HepG2 (cell line): Measurements from ENCODE around the gene COPZ2. TPM values are rescaled to one million over a fixed set of nuclear protein-coding genes. Genes with fewer than 3 reads are reported as not detected.
A peak's percentile ranks its signal among the peaks of the same experiment; 100 is the strongest.

Experiments
- DNMT1 ChIP-seq: sonication (generic); formaldehyde crosslinking; IDR thresholded peaks from 2 replicates; pipeline ENCODE4 v1.5.1; 2020; ENCODE audit warnings: mild to moderate bottlenecking, missing genetic modification reagents
- FOSL1 ChIP-seq: sonication (generic); formaldehyde crosslinking; IDR thresholded peaks from 2 replicates; pipeline ENCODE4 v1.9.0; 2021; ENCODE audit warnings: missing genetic modification reagents, borderline replicate concordance
- FOXO1 ChIP-seq: sonication (generic); formaldehyde crosslinking; IDR thresholded peaks from 2 replicates; pipeline ENCODE4 v1.4.0; 2020; ENCODE audit warnings: missing genetic modification reagents
- HMG20A ChIP-seq: IDR thresholded peaks from 2 replicates; pipeline ENCODE4 v1.6.1; 2016; ENCODE audit warnings: borderline replicate concordance
- MXD4 ChIP-seq: IDR thresholded peaks from 2 replicates; pipeline ENCODE4 v1.6.1; 2016; ENCODE audit warnings: mild to moderate bottlenecking, missing biosample characterization, missing genetic modification reagents
- NPAS2 ChIP-seq: sonication (generic); formaldehyde crosslinking; IDR thresholded peaks from 2 replicates; pipeline ENCODE4 v1.8.0; 2022; ENCODE audit warnings: mild to moderate bottlenecking, missing genetic modification reagents, borderline replicate concordance
- NR2F2 ChIP-seq: IDR thresholded peaks from 2 replicates; pipeline ENCODE4 v1.6.1; 2012; ENCODE audit warnings: low read depth, inconsistent platforms, borderline replicate concordance
- NR2F6 ChIP-seq, 2 experiments: IDR thresholded peaks; 2 replicates each; pipeline ENCODE4 v1.6.1; 2016; ENCODE audit warnings: antibody characterized with exemption in 1 of 2, mild to moderate bottlenecking in 1 of 2
- SNRNP70 ChIP-seq: fragments of 200-400 bp; formaldehyde crosslinking; IDR thresholded peaks from 2 replicates; pipeline ENCODE4 v1.6.1; 2017; ENCODE audit warnings: mild to moderate bottlenecking, low read depth, low read length, moderate library complexity
- SRSF4 ChIP-seq: fragments of 200-400 bp; formaldehyde crosslinking; IDR thresholded peaks from one replicate; pipeline ENCODE4 v1.6.1; 2018; ENCODE audit warnings: mild to moderate bottlenecking, low read depth, low read length, moderate library complexity; ENCODE audit not compliant: poor library complexity, severe bottlenecking
- TEAD3 ChIP-seq: optimal IDR thresholded peaks from 2 replicates; pipeline ENCODE3; 2016; ENCODE audit warnings: borderline replicate concordance
- TMF1 ChIP-seq: sonication (generic); formaldehyde crosslinking; IDR thresholded peaks from 2 replicates; pipeline ENCODE4 v1.8.1; 2022; ENCODE audit warnings: low read depth, missing genetic modification reagents
- WIZ ChIP-seq: sonication (generic); formaldehyde crosslinking; IDR thresholded peaks from 2 replicates; pipeline ENCODE4 v1.5.1; 2020; ENCODE audit warnings: mild to moderate bottlenecking, missing genetic modification reagents
- ZNF12 ChIP-seq: sonication (generic); formaldehyde crosslinking; IDR thresholded peaks from 2 replicates; pipeline ENCODE4 v1.5.0; 2020; ENCODE audit warnings: missing genetic modification reagents
- ZNF383 ChIP-seq: sonication (generic); formaldehyde crosslinking; IDR thresholded peaks from 2 replicates; pipeline ENCODE4 v1.4.0; 2020; ENCODE audit warnings: missing genetic modification reagents, mild to moderate bottlenecking, borderline replicate concordance
- ZNF530 ChIP-seq: sonication (generic); formaldehyde crosslinking; IDR thresholded peaks from 2 replicates; pipeline ENCODE4 v1.5.0; 2020; ENCODE audit warnings: low read depth, mild to moderate bottlenecking, missing genetic modification reagents
- ZNF598 ChIP-seq: sonication (generic); formaldehyde crosslinking; IDR thresholded peaks from 2 replicates; pipeline ENCODE4 v1.5.1; 2020; ENCODE audit warnings: mild to moderate bottlenecking, missing genetic modification reagents, borderline replicate concordance
- polyA plus RNA-seq, 8 experiments: library from polyadenylated mRNA; depleted of rRNA in 3 of 8; stranded (reverse) in 7 of 8; unstranded in 1 of 8; fragments of >200 nt; fragmentation: Illumina TruSeq in 4 of 8; extraction: Trizol in 4 of 8; gene quantifications; 2 replicates each; pipeline versions ENCODE4 v1.2.1 to v1.2.3, GENCODE V29; 2011 to 2016; ENCODE audit warnings: low read depth in 4 of 8, missing spikeins in 1 of 8, mixed read lengths in 1 of 8; ENCODE audit not compliant: insufficient read depth in 1 of 8
- total RNA-seq, 5 experiments: library from RNA; depleted of rRNA; stranded (reverse); fragments of >200 nt; fragmentation: Illumina TruSeq; extraction: Trizol; gene quantifications; 2 replicates each; pipeline ENCODE4 v1.2.3, GENCODE V29; 2016; ENCODE audit warnings: low read depth in 1 of 5
- TF ChIP-seq, protein P1 (sequence below): IDR thresholded peaks from 2 replicates; pipeline ENCODE4 v1.4.0; 2020; ENCODE audit warnings: mild to moderate bottlenecking, missing genetic modification reagents
- TF ChIP-seq, protein P2 (sequence below): sonication (generic); formaldehyde crosslinking; IDR thresholded peaks from 2 replicates; pipeline ENCODE4 v1.4.0; 2020; ENCODE audit warnings: missing genetic modification reagents
- TF ChIP-seq, protein P3 (sequence below): sonication (generic); formaldehyde crosslinking; IDR thresholded peaks from 2 replicates; pipeline ENCODE4 v1.4.0; 2020; ENCODE audit warnings: missing genetic modification reagents

COPZ2 gene
- total and polyA plus RNA-seq, 2 of the 13 experiments (the other 11 are each of a cell fraction or from before 2014, with no cell fraction given): 0.61 to 1.5 TPM

DNA sequence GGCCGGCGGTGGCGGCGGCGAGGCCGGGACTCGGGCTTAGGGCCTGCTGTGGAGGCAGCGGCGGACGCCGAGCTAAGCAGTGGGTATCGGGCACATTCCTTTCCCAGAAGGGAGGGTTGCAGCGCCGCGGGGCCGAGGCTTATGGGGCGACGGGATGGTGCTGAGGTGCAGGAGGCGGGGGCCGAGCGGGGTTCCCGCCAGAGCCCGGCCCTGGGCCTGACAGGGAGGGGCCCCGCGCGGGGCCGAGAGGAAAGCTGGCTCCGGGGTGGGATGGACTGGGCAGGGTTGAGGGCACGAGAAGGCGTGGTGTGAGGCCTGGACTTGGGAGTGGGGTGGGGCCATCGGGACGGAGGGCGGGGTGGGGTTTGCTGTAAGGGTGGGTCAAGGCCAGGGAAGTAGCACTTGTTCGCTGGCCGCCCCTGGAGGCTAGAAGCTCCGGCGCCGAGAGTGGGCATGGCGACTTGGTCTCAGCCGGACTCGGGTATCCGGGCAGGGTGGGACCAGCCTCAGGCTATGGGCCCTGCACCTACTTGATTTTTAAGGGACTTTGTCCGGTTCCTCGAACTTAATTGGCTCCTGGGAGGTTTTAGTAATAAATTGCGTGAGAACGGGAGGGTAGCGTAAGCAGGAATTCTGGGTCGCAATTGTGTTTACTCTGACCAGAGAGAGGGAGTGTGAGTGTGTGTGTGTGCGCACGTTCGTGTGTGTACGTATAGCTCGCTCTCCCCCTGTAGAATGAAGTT is 11.0 kb upstream of the COPZ2 start (continued):
- TF ChIP-seq, protein P1, sequence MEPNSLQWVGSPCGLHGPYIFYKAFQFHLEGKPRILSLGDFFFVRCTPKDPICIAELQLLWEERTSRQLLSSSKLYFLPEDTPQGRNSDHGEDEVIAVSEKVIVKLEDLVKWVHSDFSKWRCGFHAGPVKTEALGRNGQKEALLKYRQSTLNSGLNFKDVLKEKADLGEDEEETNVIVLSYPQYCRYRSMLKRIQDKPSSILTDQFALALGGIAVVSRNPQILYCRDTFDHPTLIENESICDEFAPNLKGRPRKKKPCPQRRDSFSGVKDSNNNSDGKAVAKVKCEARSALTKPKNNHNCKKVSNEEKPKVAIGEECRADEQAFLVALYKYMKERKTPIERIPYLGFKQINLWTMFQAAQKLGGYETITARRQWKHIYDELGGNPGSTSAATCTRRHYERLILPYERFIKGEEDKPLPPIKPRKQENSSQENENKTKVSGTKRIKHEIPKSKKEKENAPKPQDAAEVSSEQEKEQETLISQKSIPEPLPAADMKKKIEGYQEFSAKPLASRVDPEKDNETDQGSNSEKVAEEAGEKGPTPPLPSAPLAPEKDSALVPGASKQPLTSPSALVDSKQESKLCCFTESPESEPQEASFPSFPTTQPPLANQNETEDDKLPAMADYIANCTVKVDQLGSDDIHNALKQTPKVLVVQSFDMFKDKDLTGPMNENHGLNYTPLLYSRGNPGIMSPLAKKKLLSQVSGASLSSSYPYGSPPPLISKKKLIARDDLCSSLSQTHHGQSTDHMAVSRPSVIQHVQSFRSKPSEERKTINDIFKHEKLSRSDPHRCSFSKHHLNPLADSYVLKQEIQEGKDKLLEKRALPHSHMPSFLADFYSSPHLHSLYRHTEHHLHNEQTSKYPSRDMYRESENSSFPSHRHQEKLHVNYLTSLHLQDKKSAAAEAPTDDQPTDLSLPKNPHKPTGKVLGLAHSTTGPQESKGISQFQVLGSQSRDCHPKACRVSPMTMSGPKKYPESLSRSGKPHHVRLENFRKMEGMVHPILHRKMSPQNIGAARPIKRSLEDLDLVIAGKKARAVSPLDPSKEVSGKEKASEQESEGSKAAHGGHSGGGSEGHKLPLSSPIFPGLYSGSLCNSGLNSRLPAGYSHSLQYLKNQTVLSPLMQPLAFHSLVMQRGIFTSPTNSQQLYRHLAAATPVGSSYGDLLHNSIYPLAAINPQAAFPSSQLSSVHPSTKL: peak; percentile 43
- TF ChIP-seq SNRNP70: no peak
- no peak; the same call in 1 of the 2 replicates for TF ChIP-seq ZNF598 (CRISPR knock-in tag)
- peak; percentile 86 for TF ChIP-seq MXD4 (CRISPR knock-in tag)
- peak; percentile 59 for TF ChIP-seq TMF1
- TF ChIP-seq WIZ (CRISPR knock-in tag): no peak
- no peak for TF ChIP-seq SRSF4
- 0 out of 2 replicates have a peak, but pooled peaks have one; percentile 49 for TF ChIP-seq DNMT1 (CRISPR knock-in tag)
- no peak for TF ChIP-seq ZNF383 (CRISPR knock-in tag)
- TF ChIP-seq FOXO1 (CRISPR knock-in tag): peak; percentile 86
- peak; percentile 54 for TF ChIP-seq HMG20A (CRISPR knock-in tag)
- TF ChIP-seq, protein P2, sequence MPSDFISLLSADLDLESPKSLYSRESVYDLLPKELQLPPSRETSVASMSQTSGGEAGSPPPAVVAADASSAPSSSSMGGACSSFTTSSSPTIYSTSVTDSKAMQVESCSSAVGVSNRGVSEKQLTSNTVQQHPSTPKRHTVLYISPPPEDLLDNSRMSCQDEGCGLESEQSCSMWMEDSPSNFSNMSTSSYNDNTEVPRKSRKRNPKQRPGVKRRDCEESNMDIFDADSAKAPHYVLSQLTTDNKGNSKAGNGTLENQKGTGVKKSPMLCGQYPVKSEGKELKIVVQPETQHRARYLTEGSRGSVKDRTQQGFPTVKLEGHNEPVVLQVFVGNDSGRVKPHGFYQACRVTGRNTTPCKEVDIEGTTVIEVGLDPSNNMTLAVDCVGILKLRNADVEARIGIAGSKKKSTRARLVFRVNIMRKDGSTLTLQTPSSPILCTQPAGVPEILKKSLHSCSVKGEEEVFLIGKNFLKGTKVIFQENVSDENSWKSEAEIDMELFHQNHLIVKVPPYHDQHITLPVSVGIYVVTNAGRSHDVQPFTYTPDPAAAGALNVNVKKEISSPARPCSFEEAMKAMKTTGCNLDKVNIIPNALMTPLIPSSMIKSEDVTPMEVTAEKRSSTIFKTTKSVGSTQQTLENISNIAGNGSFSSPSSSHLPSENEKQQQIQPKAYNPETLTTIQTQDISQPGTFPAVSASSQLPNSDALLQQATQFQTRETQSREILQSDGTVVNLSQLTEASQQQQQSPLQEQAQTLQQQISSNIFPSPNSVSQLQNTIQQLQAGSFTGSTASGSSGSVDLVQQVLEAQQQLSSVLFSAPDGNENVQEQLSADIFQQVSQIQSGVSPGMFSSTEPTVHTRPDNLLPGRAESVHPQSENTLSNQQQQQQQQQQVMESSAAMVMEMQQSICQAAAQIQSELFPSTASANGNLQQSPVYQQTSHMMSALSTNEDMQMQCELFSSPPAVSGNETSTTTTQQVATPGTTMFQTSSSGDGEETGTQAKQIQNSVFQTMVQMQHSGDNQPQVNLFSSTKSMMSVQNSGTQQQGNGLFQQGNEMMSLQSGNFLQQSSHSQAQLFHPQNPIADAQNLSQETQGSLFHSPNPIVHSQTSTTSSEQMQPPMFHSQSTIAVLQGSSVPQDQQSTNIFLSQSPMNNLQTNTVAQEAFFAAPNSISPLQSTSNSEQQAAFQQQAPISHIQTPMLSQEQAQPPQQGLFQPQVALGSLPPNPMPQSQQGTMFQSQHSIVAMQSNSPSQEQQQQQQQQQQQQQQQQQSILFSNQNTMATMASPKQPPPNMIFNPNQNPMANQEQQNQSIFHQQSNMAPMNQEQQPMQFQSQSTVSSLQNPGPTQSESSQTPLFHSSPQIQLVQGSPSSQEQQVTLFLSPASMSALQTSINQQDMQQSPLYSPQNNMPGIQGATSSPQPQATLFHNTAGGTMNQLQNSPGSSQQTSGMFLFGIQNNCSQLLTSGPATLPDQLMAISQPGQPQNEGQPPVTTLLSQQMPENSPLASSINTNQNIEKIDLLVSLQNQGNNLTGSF: no peak
- TF ChIP-seq NPAS2 (CRISPR knock-in tag): no peak
- TF ChIP-seq ZNF530 (CRISPR knock-in tag): no peak
- TF ChIP-seq ZNF12 (CRISPR knock-in tag): peak; percentile 18; the same call in 1 of the 2 replicates
- no peak for TF ChIP-seq FOSL1 (CRISPR knock-in tag)
- TF ChIP-seq, protein P3, sequence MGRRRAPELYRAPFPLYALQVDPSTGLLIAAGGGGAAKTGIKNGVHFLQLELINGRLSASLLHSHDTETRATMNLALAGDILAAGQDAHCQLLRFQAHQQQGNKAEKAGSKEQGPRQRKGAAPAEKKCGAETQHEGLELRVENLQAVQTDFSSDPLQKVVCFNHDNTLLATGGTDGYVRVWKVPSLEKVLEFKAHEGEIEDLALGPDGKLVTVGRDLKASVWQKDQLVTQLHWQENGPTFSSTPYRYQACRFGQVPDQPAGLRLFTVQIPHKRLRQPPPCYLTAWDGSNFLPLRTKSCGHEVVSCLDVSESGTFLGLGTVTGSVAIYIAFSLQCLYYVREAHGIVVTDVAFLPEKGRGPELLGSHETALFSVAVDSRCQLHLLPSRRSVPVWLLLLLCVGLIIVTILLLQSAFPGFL (CRISPR knock-in tag): no peak
- TF ChIP-seq NR2F6 (IDR thresholded peaks at IDR 0.05): peak; percentile 70
- peak; percentile 74 for TF ChIP-seq NR2F6 (CRISPR knock-in tag; IDR thresholded peaks at IDR 0.05)
- TF ChIP-seq NR2F2: peak; percentile 44; the same call in 1 of the 2 replicates
- TF ChIP-seq TEAD3 (CRISPR knock-in tag): peak; percentile 65
